PC-9 (cell line): ENCODE data around the gene ZCCHC2.

ENCODE experiments used
- CTCF ChIP-seq: fragments of 200-600 bp; sonication (generic); conservative IDR thresholded peaks from 2 replicates; pipeline ENCODE4 v1.6.1; 2017; ENCODE audit warnings: mixed run types, antibody characterized with exemption, mild to moderate bottlenecking, moderate library complexity
- EZH2 ChIP-seq: fragments of 200-600 bp; sonication (generic); IDR thresholded peaks from 2 replicates; pipeline ENCODE4 v1.8.0; 2017; ENCODE audit warnings: antibody characterized with exemption, low read depth

- no peak for TF ChIP-seq EZH2
- no peak for TF ChIP-seq CTCF
These were observed 13.2 kb downstream of the ZCCHC2 start for GRCh38 chr18:62536005-62536404.
